HG02623 (cell line): ENCODE results near the gene CROCC.

Experiments used
- ATAC-seq: cut with Tn5 transposase; IDR thresholded peaks from one replicate; pipeline ENCODE4 v1.9.1; 2021; ENCODE audit warnings: moderate library complexity; ENCODE audit not compliant: unreplicated experiment

CROCC gene

GRCh38 chr1:16980473-16981268, 58.9 kb downstream of the CROCC start, which contains the start of gene MFAP2:
Gene MFAP2 (minus strand): TSS chr1:16980620. CDS start chr1:16978273, 2,347 bp downstream.
- no peak for ATAC-seq

- ATAC-seq: no peak
Observed at GRCh38 chr1:16981269-16981849, 59.6 kb downstream of the CROCC start.

- no peak for ATAC-seq
Observed at GRCh38 chr1:16982902-16983301, 61.2 kb downstream of the CROCC start.

DNA sequence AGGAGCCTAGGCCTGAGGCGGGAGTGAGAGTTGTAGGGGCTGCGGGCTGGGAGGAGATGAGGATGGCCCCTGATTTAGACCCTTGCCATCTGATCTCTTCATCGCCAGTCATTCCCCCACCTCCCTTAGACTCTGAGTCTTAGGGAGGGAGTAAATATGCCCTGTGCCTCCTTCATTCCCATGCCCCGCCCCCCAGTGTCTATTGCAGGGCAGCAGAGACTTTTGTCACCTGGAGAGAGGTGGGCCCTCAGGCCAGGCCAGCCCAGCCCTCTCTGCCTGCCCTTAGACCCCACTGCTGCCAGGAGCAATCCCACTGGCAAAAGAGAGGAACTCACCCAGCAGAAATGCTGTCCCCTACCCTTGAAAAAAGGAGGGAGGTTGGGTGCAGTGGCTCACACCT, 61.9 kb downstream of the CROCC start:
- no peak for ATAC-seq

- no peak for ATAC-seq
Observed at GRCh38 chr1:16984717-16985116, 63.0 kb downstream of the CROCC start.

GRCh38 chr1:16986113-16986512, 64.4 kb downstream of the CROCC start:
- ATAC-seq: no peak

DNA sequence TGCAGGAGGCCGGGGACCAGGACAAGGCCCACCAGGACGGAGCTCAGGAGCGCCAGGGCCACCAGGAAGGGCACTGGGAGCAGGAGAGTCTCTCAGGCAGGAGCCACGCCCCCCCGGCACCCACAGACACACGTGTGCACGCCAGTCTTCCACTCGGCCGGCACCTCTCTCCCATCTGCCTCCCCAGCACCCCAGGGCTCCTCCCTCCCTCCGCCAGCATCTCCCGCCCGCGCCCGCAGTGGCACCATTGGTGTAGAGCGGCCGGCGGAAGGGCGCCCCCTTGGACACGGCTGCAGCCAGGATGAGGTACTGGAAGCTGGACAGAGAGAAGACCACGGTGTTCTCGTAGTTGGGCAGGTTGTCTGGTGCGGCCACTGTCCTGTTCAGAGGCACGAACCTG, 64.8 kb downstream of the CROCC start:
- ATAC-seq: no peak

- no peak for ATAC-seq
Observed at GRCh38 chr1:16986962-16987361, 65.2 kb downstream of the CROCC start.

DNA sequence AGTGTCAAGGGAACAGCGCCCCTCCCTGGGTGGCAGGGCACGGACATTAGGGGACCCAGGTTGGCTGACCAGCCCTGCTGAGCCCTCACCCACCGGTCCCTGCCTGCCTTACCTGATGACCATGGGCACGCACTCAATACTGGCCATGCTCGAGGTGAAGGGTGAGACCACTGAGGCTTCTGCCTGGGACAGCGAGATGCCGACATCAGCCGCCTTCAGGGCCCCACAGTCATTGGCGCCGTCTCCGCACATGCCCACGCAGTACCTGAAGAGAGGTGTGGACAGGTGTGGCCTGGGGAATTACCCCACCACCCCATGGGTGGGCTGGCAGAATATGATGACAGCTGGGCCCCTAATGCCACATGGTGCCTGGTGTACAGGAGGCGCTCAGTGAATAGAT, 66.5 kb downstream of the CROCC start:
- ATAC-seq: no peak

DNA sequence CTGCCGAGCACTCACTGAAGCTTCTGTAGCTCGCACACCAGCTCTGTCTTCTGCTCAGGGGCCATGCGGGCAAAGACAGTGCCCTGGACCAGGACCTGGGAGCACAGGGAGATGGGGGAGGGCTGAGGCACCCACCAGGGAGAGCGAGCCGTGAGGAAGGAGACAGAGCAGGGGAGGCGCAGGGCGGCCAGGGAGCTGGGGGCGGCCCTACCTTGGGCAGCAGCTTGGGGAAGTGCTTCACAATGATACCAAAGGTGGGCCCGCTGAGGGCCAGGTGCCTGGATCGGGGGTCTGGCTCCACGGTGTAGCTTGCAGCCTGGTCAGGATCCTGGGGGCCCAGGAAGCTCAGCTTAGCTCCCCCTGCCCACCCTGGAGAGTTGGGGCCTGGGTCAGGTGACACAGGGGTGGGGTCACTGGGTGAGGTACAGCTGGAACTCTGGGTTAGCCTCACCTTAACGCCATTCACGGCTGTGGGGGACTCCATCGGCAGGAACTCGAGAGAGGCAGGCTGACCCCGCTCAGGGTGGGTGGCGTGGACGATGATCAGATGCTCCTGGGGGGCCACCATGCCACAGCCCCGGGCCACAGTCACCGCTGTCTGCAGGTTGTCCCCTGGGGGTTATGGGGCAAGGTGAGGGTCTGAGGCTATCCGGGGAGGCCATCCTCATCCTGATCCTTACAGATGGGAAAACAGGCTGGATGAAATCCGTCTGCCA, 68.1 kb downstream of the CROCC start:
- no peak for ATAC-seq

DNA sequence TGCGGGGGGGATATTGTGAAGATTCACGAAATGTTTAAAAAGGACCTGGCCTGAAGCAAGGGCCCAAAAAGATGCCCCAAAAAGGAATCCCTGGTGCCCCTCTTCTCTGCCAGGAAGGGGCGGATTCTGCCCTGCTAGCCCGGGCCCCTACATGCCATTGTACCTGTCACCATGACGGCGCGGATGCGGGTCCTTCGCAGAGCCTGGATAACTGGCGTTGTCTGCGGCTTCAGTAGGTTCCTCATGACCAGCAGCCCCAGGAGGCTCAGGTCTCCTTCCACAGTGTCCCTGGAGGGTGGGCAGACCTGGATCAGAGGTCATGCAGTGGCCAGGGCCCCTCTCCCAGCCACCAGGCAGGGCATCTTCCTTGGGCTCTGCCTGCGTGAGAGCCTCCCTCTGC, 69.8 kb downstream of the CROCC start:
- ATAC-seq: no peak

GRCh38 chr1:16992102-16992501, 70.4 kb downstream of the CROCC start:
- no peak for ATAC-seq

DNA sequence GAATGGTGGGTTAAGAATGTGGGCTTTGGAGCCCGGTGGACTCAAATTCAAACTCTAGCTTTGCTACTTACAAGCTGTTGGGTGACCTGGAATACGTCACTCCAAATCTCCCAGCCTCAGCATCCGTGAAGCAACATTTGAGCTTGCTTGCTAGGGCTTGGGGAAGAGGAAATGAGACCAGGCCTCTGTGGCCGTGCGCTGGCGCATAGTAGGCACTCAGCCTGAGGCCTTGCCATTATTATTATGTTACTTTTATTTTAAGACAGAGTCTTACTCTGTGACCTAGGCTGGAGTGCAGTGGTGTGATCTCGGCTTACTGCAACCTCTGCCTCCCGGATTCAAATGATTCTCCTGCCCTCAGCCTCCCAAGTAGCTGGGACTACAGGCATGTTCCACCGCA, 70.9 kb downstream of the CROCC start:
- no peak for ATAC-seq

GRCh38 chr1:16993521-16994038, 71.8 kb downstream of the CROCC start:
- ATAC-seq: no peak

GRCh38 chr1:16996845-16997244, 75.1 kb downstream of the CROCC start:
- ATAC-seq: no peak

DNA sequence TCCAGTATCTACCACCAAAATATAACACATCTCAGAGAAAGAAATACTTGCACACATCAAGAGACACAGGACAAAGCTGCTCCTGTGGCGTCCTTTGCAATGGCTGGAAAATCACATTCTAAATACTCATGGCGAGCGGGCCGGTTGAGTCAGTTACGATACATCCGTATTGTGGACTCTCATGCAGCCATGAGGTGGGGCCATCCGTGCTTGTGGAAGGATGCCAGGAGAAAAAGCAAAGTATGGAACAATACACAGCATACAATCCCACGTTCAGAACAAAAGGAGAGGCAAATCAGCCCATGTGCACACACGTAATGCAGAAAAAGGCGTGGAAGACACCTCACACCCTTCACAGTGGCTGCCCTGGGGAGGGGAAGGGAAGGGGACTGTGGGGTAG, 76.9 kb downstream of the CROCC start:
- no peak for ATAC-seq

- no peak for ATAC-seq
Observed at GRCh38 chr1:16999863-17000262, 78.1 kb downstream of the CROCC start.

GRCh38 chr1:17001760-17002523, 80.2 kb downstream of the CROCC start:
- no peak for ATAC-seq

DNA sequence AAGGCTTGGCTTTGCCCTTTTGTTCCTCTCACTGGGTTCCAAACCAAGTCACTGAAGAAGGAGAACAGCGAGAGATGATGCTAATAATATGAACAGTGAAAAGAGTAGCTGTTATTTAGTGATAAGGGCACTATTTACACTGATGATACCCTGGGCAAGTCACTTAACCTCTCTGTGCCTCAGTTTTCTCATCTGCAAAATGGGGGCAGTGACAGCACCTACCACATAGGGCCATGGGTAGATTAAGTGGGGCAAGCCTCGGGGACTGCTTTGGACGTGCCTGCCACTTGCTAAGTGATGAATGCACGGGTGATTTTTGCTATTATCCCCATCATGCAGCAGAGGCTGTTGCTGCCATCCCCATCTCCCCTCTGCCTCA, 80.8 kb downstream of the CROCC start:
- ATAC-seq: no peak

- ATAC-seq: no peak
Observed at GRCh38 chr1:17004466-17005364, 83.0 kb downstream of the CROCC start.
